GM21367 (cell line): ENCODE results near the gene CACNA1I.
A peak's percentile ranks its signal among the peaks of the same experiment; 100 is the strongest.
"Not testable (repeated sequence)": the region's sequence is repeated elsewhere in the genome, so short reads cannot be mapped to it uniquely, and the experiment has no call there.

Experiments used
- ATAC-seq: cut with Tn5 transposase; IDR thresholded peaks from one replicate; pipeline ENCODE4 v1.9.1; 2021; ENCODE audit not compliant: unreplicated experiment

The CACNA1I gene

DNA sequence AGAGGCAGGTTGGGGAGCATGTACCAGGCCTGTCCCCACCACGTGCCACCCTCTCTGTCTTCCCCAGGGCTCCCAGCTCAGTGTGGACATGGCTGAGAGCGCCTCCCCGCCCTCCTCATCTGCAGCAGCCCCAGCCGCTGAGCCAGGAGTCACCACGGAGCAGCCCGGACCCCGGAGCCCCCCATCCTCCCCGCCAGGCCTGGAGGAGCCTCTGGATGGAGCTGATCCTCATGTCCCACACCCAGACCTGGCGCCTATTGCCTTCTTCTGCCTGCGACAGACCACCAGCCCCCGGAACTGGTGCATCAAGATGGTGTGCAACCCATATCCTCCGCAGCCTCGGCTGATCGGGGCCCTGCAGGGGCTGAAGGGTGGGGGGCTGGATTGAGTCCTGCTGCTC is at the start of gene CACNA1I:
Gene CACNA1I, plus strand, starts transcription at position 89 of the 400 bp plus-strand sequence. Its CDS starts 0 bp downstream, at position 89.
- ATAC-seq = no peak

DNA sequence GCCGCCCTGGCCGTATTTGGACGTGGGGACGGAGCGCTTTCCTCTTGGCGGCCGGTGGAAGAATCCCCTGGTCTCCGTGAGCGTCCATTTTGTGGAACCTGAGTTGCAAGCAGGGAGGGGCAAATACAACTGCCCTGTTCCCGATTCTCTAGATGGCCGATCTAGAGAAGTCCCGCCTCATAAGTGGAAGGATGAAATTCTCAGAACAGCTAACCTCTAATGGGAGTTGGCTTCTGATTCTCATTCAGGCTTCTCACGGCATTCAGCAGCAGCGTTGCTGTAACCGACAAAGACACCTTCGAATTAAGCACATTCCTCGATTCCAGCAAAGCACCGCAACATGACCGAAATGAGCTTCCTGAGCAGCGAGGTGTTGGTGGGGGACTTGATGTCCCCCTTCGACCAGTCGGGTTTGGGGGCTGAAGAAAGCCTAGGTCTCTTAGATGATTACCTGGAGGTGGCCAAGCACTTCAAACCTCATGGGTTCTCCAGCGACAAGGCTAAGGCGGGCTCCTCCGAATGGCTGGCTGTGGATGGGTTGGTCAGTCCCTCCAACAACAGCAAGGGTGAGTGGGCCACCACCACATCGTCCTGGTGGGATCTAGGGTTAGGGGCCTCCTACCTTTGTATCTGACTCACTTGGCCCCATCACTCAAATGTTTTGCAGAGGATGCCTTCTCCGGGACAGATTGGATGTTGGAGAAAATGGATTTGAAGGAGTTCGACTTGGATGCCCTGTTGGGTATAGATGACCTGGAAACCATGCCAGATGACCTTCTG is 49.3 kb upstream of the CACNA1I start:
- peak; percentile 7 for ATAC-seq

DNA sequence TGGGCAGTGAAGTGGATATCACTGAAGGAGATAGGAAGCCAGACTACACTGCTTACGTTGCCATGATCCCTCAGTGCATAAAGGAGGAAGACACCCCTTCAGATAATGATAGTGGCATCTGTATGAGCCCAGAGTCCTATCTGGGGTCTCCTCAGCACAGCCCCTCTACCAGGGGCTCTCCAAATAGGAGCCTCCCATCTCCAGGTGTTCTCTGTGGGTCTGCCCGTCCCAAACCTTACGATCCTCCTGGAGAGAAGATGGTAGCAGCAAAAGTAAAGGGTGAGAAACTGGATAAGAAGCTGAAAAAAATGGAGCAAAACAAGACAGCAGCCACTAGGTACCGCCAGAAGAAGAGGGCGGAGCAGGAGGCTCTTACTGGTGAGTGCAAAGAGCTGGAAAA is 48.5 kb upstream of the CACNA1I start:
- ATAC-seq = not testable (repeated sequence)

DNA sequence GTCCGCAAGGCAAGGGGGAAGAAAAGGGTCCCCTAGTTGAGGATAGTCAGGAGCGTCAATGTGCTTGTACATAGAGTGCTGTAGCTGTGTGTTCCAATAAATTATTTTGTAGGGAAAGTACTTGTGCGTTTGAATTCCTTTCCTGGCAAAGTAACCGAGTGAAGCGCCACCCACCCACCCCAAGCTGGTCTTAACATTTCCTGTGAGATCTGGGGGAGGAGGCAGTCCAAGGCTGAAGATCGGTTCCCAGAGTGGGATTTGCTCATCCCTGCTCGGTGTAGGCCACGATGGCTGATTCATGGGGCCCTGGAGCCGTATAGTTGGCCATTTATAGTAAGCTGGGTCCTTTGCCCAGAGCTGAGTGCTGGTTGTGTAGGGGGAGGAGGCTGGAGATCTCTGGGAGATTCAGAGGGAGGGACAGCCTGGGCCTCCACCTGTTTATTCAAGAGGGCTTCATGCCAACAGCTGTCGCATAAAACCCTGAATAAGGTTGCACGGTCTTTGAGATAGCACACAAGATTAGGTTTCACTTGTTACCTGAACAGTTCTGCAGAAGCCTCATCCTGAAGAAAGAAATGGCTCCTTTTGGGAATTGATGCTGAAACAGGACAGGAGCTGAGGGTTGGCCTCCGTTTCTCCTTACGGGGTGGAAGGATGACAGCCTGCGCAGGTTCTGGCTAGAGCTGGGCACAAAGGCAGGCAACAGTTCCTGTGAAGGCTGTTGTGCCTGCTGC is 47.8 kb upstream of the CACNA1I start:
- no peak for ATAC-seq

GRCh38 chr22:39524089-39524752 is 46.3 kb upstream of the CACNA1I start:
- no peak for ATAC-seq

DNA sequence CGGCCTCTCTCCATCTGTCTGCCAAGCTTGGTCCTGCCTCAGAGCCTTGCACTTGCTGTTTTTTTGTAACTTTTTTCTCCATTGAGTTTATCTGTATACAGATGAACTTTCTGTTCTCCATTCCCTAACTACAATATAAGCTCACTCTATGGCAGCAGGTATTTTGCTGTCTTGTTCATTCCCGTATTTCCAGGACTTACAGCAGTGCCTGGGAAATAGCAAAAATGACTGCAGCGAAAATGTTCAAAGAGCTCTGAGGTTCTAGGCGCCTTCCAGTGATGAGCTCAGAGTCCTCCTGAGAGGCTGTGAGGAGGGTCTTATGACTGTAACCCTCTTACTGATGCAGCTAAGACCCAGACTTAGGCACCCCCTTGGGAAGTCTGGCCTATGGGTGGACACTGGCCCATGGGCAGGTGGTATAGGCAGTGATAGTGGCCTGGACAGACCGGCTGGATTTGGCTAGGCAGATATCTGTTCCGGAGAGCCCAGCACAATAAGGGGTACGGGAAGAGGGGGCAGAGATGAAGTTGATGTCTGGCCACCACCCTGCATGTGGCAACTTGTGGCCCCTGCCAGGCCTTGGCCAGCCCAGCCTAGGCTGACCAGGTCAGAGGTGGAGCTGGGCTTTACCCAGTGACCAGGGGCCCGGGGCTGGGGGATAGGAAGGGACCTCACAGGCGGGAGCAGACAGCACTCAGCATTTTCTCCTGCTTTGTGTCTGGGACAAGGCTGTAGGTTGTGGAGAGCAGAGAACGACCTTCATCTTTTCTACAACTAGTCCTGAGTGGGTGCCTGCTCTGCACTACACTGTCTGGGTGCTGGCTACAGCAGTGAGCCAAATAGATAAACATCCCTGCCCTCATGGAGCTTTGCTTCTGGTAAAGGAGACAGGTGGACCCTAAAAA is 45.5 kb upstream of the CACNA1I start:
- no peak for ATAC-seq

DNA sequence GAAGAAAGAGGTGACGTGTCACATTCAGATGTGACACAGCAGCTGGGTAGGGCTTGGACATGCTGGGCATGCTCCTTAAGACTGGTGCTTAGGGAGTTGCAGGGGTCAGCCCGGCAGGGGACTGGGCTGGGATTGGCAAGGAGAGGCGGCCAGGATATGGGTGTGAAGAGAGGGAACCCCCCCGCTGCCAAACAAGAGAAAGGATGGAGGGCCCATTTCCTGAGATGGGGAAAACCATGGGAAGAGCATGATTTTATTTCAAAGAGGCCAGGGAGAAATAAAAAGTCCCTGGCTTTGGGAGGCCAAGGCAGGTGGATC is 44.9 kb upstream of the CACNA1I start:
- ATAC-seq = no peak

GRCh38 chr22:39526736-39527171 is 43.8 kb upstream of the CACNA1I start:
- ATAC-seq = no peak

GRCh38 chr22:39527481-39527961 is 43.0 kb upstream of the CACNA1I start:
- ATAC-seq = no peak

GRCh38 chr22:39528080-39528661 is 42.4 kb upstream of the CACNA1I start:
- ATAC-seq = no peak

DNA sequence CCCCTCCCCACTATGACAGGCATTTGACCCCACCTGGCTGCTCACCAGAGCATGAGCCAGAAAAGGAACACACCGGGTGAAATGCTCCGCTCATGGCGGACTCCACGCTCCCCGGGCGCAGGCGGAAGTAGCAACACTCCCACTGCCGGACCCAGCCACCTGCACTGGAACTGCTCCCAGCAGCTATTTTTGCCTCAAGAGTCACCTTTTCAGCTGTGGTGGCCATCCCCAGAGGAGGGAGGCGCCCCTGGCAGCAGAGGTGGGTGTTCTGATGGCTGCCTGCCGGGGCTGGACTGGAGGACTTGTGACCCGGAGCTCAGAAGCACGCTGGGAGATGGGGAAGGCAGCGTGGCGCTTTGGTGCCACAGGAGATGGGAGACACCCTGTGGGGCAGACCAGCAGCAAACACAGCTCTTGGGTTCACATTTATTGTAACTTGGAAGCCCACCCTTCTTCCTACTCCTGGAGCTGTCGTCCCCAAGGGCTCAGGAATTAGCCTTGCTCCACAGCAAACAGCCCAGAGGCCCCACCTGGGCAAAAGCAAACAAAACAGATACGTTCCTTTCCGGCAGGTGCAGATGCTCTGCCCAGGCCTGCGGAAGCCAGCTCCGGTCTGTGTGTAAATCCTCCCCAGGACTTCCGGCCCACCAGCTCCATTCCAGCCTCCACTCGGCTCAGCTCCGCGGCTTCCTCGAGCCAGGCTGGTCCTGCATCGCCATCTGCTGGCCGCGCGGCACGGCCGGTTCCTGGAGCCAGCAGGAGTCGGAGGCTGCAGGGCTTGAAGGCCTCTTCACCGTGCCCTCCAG is 41.7 kb upstream of the CACNA1I start:
- ATAC-seq = no peak

GRCh38 chr22:39529487-39529851 is 41.1 kb upstream of the CACNA1I start:
- ATAC-seq = no peak

DNA sequence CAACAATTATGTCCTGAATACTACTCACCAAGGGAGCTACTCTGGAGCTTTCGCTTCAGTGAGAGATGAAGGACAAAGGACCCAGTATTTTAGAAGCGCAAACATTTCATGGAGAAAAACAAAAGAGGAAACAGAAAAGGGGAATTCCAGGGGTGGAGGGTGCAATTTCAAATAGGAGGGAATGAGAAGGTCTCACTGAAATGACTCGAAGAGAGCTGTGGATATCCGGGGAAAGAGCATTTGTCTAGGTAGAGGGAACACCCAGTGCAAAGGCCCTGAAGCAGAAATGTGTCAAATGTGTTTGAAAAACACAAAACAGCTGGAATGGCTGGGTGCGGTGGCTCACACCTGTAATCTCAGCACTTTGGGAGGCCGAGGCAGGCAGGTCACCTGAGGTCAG is 40.4 kb upstream of the CACNA1I start:
- no peak for ATAC-seq

DNA sequence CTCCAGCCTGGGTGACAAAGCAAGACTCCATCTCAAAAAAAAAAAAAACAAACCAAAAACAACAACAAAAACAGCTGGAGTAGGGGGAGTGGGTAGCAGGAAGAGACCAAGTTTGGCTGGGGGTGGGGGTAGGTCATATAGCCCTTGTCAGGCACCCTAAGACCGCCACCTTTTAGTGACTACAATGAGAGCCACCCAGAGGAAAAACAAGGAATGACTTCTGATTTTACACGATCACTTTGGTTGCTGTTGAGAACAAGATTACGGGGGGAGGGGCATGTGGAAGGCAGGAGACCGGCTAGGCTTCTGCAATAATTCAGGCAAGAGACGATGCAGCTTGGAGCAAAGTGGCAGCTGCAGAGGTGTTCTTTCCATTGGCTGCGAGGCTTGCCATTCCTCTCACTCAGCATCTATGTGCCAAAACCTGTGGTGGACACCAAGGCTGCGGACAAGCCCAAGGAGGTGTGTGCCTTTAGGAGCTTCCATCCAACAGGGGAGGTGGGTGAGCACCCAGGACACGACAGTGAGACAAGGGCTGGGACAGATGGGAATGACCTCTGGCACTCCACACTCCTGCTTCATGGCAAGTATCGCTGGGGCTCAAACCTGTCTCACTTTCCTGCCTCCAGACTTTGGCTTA is 39.7 kb upstream of the CACNA1I start:
- no peak for ATAC-seq

DNA sequence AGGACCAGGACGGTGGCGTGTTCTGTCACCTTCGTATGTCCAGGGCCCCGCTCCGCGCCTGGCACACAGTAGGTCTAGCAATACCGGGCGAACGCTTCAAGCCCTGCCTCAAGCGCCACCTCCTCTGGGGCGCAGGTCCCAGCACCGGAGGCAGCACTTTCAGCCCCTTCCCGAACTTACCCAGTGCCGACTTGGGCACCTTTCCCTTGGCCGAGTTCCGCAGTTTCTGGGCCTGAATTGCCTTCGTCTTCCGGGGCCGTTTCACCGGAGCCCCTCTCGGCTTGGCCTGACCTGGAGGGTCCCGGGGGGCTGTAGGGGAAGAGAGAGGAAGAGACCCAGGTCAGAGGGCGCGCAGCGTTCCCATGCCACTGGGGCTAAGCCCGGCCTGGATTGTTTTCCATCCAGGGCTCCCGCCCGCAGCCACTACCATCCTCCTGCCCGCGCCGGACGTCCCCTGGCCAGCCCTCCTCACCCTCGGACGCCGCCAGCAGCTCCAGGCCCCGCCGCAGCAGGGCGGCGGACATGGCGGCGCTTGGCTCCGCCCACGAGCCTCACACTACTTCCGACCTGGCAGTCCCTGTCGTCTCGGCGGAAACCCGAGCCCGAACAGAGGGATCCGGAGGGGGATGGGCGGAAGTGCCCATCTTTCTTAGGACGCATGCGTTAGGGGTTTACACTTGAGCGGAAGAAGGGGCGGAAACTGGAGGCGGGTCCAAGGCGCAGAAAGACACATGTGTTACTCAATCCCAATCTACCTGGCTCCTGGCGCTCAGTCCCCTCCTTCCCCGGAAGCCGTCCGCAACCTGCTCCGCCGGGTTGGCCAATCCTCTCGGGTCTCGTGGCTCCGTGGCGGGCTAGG is 38.1 kb upstream of the CACNA1I start, which contains the start of gene RPS19BP1:
Gene RPS19BP1, minus strand, starts transcription at position 534 of the 859 bp plus-strand sequence. Its CDS starts 10 bp downstream, at position 524.
- ATAC-seq = peak; percentile 55

- ATAC-seq = no peak
Measured at GRCh38 chr22:39534092-39534506, 36.5 kb upstream of the CACNA1I start.

DNA sequence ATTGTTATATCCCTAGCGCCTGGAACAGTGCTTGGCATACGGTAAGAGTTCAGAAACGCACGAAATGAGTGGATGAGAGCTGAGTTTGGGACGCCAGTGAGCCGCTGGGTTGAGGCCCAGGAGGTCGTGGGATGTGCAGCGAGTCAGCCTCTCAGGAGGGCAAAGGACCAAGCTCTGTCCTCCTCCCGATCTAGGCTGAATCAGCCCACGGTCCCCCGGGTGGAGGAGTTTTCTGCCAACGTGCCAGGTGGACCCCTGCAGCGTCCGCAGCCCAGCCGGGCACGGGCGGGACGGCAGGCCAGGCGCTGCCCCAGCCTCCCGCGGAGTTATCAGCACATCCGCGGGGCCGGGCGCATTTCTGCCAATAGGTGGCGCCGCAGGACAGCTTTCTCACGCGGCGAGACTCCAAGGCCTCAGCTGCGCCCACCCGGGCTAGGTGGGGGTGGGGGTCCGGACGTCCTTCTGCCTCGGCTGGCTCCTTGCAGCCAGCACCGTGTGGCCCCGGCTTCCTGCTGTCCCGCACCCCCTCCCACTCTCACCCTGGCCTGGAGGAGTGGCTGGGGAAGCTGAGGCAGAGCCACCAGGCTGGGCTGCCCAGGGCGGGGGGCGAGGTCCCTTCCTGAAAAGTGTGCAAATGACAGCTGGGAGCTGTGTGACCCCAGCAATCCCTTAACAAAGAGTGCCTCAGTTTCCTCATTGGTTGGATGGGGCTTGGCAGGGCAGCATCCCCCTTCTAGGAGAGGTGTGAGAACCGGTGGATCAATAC is 35.8 kb upstream of the CACNA1I start:
- ATAC-seq = no peak
